SKM-1 treated with dmso at 0.1 percent for 144 hours (cell line): ENCODE data around the gene KCNK7.
"Not testable (repeated sequence)": the region's sequence is repeated elsewhere in the genome, so short reads cannot be mapped to it uniquely, and the experiment has no call there.

Experiments
- DNase-seq: peaks from one replicate; lab custom pipeline; 2025; ENCODE audit not compliant: unreplicated experiment; lab: John Stamatoyannopoulos, UW

The KCNK7 gene

GRCh38 chr11:65595543-65596281 lies at the start of gene KCNK7:
TSS of gene KCNK7 (minus strand) at chr11:65595800. CDS start at chr11:65595772, 28 bp downstream.
- DNase-seq: no peak

DNA sequence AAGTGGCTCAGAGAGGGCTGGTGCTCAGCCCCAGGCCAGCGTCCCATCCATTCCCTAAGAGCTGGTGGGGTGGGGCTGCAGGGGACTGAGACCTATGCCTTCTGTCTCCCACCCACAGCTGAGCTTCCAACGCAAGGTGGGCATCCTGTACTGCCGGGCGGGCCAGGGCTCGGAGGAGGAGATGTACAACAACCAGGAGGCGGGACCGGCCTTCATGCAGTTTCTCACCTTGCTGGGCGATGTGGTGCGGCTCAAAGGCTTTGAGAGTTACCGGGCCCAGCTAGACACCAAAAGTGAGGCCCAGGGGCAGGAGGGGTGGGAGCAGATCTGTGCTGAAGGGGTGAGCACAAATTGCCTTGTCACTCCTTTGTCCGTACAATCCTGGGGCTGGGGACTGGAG lies 49.2 kb upstream of the KCNK7 start:
- DNase-seq: no peak

- no peak for DNase-seq
Observed at GRCh38 chr11:65643971-65644370, 48.4 kb upstream of the KCNK7 start.

GRCh38 chr11:65642014-65642671 lies 46.5 kb upstream of the KCNK7 start:
- no peak for DNase-seq

GRCh38 chr11:65641297-65642013 lies 45.9 kb upstream of the KCNK7 start:
- no peak for DNase-seq

- peak; percentile 71 for DNase-seq
Observed at GRCh38 chr11:65640483-65641296, 45.1 kb upstream of the KCNK7 start.

GRCh38 chr11:65639623-65640482 lies 44.3 kb upstream of the KCNK7 start:
- peak; percentile 59 for DNase-seq

DNA sequence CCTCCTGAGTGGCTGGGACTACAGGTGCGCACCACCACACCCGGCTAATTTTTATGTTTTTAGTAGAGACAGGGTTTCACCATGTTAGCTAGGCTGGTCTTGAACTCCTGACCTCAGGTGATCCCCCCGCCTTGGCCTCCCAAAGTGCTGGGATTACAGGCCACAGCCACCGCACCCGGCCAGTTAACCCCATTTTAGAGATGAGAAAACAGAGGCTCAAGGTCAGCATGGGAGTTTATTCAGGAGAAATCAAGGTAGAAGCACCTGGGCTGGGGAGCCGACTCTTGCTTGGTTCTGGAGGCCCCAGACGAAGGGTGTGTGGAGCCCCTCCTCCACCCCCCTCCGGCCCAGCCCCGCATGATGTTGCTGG lies 43.6 kb upstream of the KCNK7 start:
- DNase-seq: not testable (repeated sequence)

DNA sequence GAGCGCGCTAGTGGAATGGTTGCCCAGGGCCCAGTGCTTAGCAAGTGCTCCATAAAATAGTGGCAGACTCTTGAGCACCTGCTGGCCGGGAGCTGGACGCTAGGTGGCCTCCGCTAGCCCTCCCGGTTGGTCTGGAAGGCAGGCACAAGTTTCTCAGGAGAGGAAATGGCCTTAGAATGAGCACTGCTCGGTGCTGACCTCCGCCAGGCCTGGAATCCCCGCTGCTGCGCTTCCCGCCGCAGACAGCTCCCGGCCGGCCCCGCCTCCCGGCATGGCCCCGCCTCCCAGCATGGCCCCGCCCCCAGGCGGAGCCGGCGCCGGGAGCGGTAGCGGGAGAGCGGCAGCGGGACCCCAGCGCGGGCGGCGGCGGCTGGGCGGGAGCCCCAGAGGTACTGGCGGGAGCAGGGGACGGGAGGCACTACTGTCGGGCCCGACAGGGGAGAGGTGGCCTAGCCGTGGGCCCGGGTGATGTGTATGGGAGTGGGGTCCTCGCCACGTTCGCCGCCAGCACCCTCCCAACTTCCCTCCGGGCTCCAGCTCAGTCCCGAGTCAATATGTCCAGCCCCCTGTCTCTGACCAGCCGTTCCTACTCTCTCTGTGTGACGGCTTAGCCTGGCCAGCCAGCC lies 42.3 kb upstream of the KCNK7 start, which contains the start of gene SIPA1:
Gene SIPA1, plus strand, starts transcription at position 308 of the 626 bp plus-strand sequence. CDS start 2,821 bp downstream, outside the sequence.
- DNase-seq: peak; percentile 48

GRCh38 chr11:65637032-65637557 lies 41.5 kb upstream of the KCNK7 start:
- no peak for DNase-seq

GRCh38 chr11:65636108-65637031 lies 40.8 kb upstream of the KCNK7 start:
- DNase-seq: no peak

GRCh38 chr11:65634905-65635731 lies 39.5 kb upstream of the KCNK7 start:
- no peak for DNase-seq

- DNase-seq: no peak
Observed at GRCh38 chr11:65634440-65634839, 38.8 kb upstream of the KCNK7 start.

- DNase-seq: no peak
Observed at GRCh38 chr11:65634109-65634436, 38.5 kb upstream of the KCNK7 start.

- DNase-seq: no peak
Observed at GRCh38 chr11:65633390-65634108, 37.9 kb upstream of the KCNK7 start.

DNA sequence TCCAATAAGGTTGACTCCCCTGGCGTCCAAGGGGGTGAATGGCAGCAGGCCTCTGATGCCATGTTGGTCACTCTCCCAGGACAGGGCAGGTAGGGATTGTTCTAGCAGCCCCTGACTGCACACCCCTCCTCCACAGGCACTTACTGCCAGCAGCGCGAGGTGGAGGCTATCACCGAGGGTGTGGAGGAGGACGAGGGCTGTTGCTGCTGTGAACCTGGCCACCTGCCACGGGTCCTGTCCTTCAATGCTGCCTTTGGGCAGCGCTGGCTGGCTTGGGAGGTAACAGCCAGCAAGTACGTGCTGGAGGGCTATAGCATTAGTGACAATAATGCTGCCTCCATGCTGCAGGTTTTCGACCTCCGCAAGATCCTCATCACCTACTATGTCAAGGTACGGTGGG lies 34.6 kb upstream of the KCNK7 start:
- no peak for DNase-seq

DNA sequence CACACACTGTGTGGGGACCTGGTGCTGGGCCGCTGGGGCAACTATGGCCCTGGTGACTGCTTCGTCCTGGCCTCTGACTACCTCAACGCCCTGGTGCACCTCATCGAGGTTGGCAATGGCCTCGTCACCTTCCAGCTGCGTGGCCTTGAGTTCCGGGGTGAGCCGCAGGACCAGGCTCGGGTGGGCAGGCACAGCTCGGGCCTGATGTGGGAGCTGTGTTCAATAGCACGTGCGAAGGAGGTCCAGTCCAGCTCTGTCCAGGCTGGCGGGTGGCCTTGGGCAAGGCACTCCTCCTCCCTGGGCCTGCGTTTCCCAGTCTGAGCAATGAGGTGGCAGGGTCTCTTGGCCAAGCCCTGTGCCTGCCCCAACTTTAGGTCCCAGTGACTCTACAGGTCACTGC lies 34.0 kb upstream of the KCNK7 start:
- no peak for DNase-seq
